ENCODE measurements around the gene DHX15. TPM values are rescaled to one million over a fixed set of nuclear protein-coding genes. Genes with fewer than 3 reads are reported as not detected.

The DHX15 gene
- total and polyA plus RNA-seq, 2 experiments from 2014 or later = 80.4 to 117 TPM

- Histone ChIP-seq H2AFZ (no peak overlapping the region), H3K27me3 (replicated peaks; ENCODE audit: insufficient read depth) (peaks cover 18% of the 10 kb centered on the region), H3K4me2 (ENCODE audit: unreplicated experiment) (no peak overlapping the region), H3K4me3 (no peak overlapping the region), H3K9me3 (ENCODE audit: low read depth) (no peaks in the 10 kb centered on the region), H3F3A (ENCODE audit: insufficient read depth) (no peaks in the 10 kb centered on the region), H3K36me3 (ENCODE audit: low read depth) (no peaks in the 10 kb centered on the region), H3K79me2 (ENCODE audit: insufficient read depth) (no peaks in the 10 kb centered on the region), H3K4me1 (ENCODE audit: insufficient read depth) (no peaks in the 10 kb centered on the region), H3K9ac (no peak overlapping the region), H4K20me1 (ENCODE audit: insufficient read depth) (no peaks in the 10 kb centered on the region), H3K27ac (no peak overlapping the region), H3K9me2 (ENCODE audit: insufficient read depth) (no peaks in the 10 kb centered on the region)
- in situ Hi-C loops (cut with MboI) = no loop called here
- WGBS, 2 experiments (ENCODE audit: low coverage in 1 of 2, low lambda C conversion rate in 2 of 2, missing lambda C conversion rate in 2 of 2) = 23 to 33% methylated on average over 1 of the region's 1 CpG
- TF ChIP-seq EZH2 (IDR thresholded peaks at IDR 0.05; ENCODE audit: insufficient read depth, poor library complexity, severe bottlenecking) (no peak), EZH2phosphoT487 (IDR thresholded peaks at IDR 0.05; ENCODE audit: insufficient read depth, low read depth) (no peak)
- DNase-seq = no peak
These were observed 40.0 kb upstream of the DHX15 start for GRCh38 chr4:24624381-24624780.

GRCh38 chr4:24622146-24622834 is 37.9 kb upstream of the DHX15 start:
- Histone ChIP-seq H3K9me3 (ENCODE audit: low read depth) (no peaks in the 10 kb centered on the region), H3K4me2 (ENCODE audit: unreplicated experiment) (no peak overlapping the region), H3K27me3 (replicated peaks; ENCODE audit: insufficient read depth) (peaks cover 26% of the 10 kb centered on the region), H3F3A (ENCODE audit: insufficient read depth) (no peaks in the 10 kb centered on the region), H2AFZ (no peak overlapping the region), H3K27ac (no peak overlapping the region), H3K9ac (no peak overlapping the region), H3K4me3 (no peak overlapping the region), H3K9me2 (ENCODE audit: insufficient read depth) (no peaks in the 10 kb centered on the region), H3K36me3 (ENCODE audit: low read depth) (no peaks in the 10 kb centered on the region), H4K20me1 (ENCODE audit: insufficient read depth) (no peaks in the 10 kb centered on the region), H3K4me1 (ENCODE audit: insufficient read depth) (no peaks in the 10 kb centered on the region), H3K79me2 (ENCODE audit: insufficient read depth) (no peaks in the 10 kb centered on the region)
- no peak for DNase-seq
- WGBS, 2 experiments (ENCODE audit: low coverage in 1 of 2, low lambda C conversion rate in 2 of 2, missing lambda C conversion rate in 2 of 2) = 56 to 60% methylated on average over 3 of the region's 3 CpGs
- in situ Hi-C loops (cut with MboI) = no loop called here
- no peak for TF ChIP-seq EZH2 (IDR thresholded peaks at IDR 0.05; ENCODE audit: insufficient read depth, poor library complexity, severe bottlenecking)
- no peak for TF ChIP-seq EZH2phosphoT487 (IDR thresholded peaks at IDR 0.05; ENCODE audit: insufficient read depth, low read depth)

- Histone ChIP-seq H3K36me3 (ENCODE audit: low read depth) (no peaks in the 10 kb centered on the region), H3K9me2 (ENCODE audit: insufficient read depth) (no peaks in the 10 kb centered on the region), H3F3A (ENCODE audit: insufficient read depth) (no peaks in the 10 kb centered on the region), H4K20me1 (ENCODE audit: insufficient read depth) (no peaks in the 10 kb centered on the region), H3K27ac (no peak overlapping the region), H3K4me3 (no peak overlapping the region), H3K79me2 (ENCODE audit: insufficient read depth) (no peaks in the 10 kb centered on the region), H3K27me3 (replicated peaks; ENCODE audit: insufficient read depth) (peaks cover 18% of the 10 kb centered on the region; the same call in 1 of the 2 replicates), H3K4me2 (ENCODE audit: unreplicated experiment) (no peak overlapping the region), H3K4me1 (ENCODE audit: insufficient read depth) (no peaks in the 10 kb centered on the region), H2AFZ (no peak overlapping the region), H3K9me3 (ENCODE audit: low read depth) (no peaks in the 10 kb centered on the region), H3K9ac (no peak overlapping the region)
- TF ChIP-seq EZH2 (IDR thresholded peaks at IDR 0.05; ENCODE audit: insufficient read depth, poor library complexity, severe bottlenecking) (no peak), EZH2phosphoT487 (IDR thresholded peaks at IDR 0.05; ENCODE audit: insufficient read depth, low read depth) (no peak)
- DNase-seq = no peak
- in situ Hi-C loops (cut with MboI) = no loop called here
- WGBS, 2 experiments (ENCODE audit: low coverage in 1 of 2, low lambda C conversion rate in 2 of 2, missing lambda C conversion rate in 2 of 2) = 50 to 85% methylated on average over 2 of the region's 2 CpGs
These were observed 31.6 kb upstream of the DHX15 start for GRCh38 chr4:24615977-24616376.

GRCh38 chr4:24614881-24615280 is 30.5 kb upstream of the DHX15 start:
- Histone ChIP-seq H3K27ac (no peak overlapping the region), H3K36me3 (ENCODE audit: low read depth) (no peaks in the 10 kb centered on the region), H3K79me2 (ENCODE audit: insufficient read depth) (no peaks in the 10 kb centered on the region), H3K9ac (no peak overlapping the region), H3K27me3 (replicated peaks; ENCODE audit: insufficient read depth) (peaks cover 12% of the 10 kb centered on the region; the same call in 1 of the 2 replicates), H3K4me2 (ENCODE audit: unreplicated experiment) (no peak overlapping the region), H3K9me3 (ENCODE audit: low read depth) (no peaks in the 10 kb centered on the region), H2AFZ (no peak overlapping the region), H3K4me1 (ENCODE audit: insufficient read depth) (no peaks in the 10 kb centered on the region), H3F3A (ENCODE audit: insufficient read depth) (no peaks in the 10 kb centered on the region), H3K4me3 (no peak overlapping the region), H4K20me1 (ENCODE audit: insufficient read depth) (no peaks in the 10 kb centered on the region), H3K9me2 (ENCODE audit: insufficient read depth) (no peaks in the 10 kb centered on the region)
- WGBS, 2 experiments (ENCODE audit: low coverage in 1 of 2, low lambda C conversion rate in 2 of 2, missing lambda C conversion rate in 2 of 2) = 29 to 35% methylated on average over 3 of the region's 3 CpGs
- TF ChIP-seq EZH2phosphoT487 (IDR thresholded peaks at IDR 0.05; ENCODE audit: insufficient read depth, low read depth) (no peak), EZH2 (IDR thresholded peaks at IDR 0.05; ENCODE audit: insufficient read depth, poor library complexity, severe bottlenecking) (no peak)
- DNase-seq = no peak
- in situ Hi-C loops (cut with MboI) = no loop called here

Measured in GM23248 (cell line).